GM19043 (cell line): ENCODE data around the gene TRPM1.
"Not testable (repeated sequence)": the region's sequence is repeated elsewhere in the genome, so short reads cannot be mapped to it uniquely, and the experiment has no call there.

Experiments
- ATAC-seq: cut with Tn5 transposase; IDR thresholded peaks from one replicate; pipeline ENCODE4 v1.9.1; 2021; ENCODE audit warnings: low read depth; ENCODE audit not compliant: unreplicated experiment

The TRPM1 gene

DNA sequence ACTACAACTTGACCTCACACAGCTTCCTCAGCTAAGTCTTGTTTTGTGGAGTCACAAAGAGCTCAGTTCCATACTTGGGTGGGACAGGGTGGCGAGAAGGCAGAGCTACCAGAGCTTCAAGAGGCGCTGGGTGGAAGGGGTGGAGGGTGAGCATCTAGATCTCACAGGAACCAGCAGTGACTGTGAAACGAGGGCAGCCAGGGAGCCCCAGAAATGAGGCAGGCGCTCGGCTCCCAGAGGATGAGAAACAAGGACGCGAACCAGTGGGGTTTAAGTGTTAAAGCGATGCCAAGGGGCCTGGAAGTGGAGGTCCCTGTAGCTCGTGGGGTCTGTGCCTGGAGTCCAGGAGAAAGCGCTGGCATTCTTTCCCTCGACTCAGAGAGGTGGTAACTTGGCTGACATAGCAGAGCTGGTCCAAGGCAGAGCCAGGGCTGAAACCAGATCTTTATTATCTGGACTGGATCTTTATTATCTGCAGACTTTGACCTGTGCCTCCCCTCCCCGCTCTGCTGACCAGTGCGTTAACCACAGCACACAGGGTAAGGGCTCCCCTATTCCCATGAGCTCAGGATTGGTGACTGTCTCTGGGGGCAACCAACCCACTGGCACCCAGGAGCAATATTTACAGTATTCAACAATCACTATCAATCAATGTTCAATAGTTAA lies 26.2 kb upstream of the TRPM1 start:
- ATAC-seq: no peak

- ATAC-seq: no peak
Observed at GRCh38 chr15:31125061-31125460, 23.5 kb upstream of the TRPM1 start.

GRCh38 chr15:31116423-31117030 lies 15.0 kb upstream of the TRPM1 start:
- no peak for ATAC-seq

GRCh38 chr15:31111091-31111647 lies 9.6 kb upstream of the TRPM1 start:
- no peak for ATAC-seq

GRCh38 chr15:31108836-31109235 lies 7.3 kb upstream of the TRPM1 start:
- ATAC-seq: no peak

- ATAC-seq: no peak
Observed at GRCh38 chr15:31106495-31107300, 5.2 kb upstream of the TRPM1 start.

- no peak for ATAC-seq
Observed at GRCh38 chr15:31104003-31104402, 2.5 kb upstream of the TRPM1 start.

DNA sequence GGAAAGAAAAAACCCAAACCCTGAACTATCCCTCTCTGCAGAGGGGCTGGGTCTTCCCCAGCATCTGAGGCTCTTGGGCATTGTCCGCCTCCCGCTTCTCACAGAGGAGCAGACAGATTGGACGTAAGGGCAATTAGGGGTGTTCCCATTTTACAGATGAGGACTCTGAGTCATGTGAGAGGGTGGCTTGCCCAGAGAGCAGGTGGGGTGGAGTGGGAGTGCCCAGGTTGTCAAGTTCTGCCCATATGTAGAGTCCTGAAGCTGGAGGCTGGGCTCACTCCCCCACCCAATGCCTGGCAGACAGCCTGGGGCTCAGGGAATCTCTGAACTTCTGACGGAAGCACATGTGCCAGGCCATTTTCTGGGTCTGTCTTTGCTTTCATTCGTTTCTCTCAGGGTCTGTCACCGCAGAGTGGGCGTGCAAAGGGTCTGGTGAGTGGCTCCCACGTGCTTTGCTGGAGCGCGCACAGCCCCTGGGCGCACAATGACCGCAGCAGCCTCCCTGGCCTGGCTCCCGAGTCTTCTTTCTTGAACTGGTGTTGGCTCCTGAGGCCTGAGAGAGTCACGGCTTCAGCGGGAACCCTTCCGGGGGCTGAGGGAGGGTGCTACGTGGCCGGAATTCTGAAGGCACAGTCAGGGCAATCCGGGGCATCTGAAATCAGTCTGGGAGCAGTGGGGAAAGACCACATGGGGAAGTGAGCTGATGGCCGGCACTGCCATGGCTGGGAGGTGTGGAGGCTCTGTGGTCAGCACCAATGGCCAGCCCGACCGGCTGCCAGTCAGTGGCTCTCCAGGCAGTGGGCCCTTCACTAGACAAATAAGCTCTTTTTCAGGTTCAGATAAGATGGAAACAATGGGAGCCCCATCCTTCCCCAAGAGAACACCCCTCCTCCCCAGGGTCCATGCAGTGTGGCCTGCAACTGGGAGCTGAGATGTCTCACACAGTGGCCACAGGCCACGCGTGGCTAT lies 1.1 kb upstream of the TRPM1 start:
- no peak for ATAC-seq

- no peak for ATAC-seq
Observed at GRCh38 chr15:31102039-31102321, 455 bp upstream of the TRPM1 start.

GRCh38 chr15:31100738-31101137 lies 787 bp downstream of the TRPM1 start:
- ATAC-seq: no peak

DNA sequence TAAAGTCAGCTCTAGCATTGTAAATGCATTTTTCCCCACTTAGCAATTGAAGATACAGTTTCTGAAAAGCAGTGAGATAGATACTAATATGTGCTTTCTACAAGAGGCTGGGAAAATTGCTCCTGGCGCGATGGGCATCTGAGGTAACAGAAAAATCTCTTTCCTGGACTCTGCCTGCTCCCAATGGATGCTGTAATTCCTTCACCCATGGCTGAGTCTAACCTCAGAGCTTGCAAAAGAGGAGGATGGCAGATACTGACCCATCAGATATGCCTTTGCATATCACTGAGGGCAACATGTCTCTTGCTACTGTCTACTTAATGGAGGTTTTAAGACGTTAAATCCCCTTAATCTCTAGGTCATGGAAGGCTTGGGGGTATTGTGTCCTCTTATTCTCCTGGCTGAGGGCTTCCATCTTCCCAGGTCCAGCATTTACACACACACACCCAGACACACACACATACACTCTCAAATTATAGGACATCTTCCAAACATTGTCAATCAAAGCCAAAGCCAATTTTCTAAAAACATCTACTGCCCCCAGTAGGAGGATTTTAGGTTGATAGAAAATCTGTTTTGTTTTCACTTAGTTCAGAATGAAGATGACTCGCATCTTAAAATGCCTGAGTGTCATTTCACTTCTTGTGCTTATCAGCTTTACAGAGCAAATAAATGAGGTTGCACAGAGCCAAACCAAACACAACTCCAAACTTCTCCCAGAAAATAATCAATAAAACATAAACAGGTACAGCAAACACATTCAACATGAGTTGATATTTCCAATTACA lies 2.4 kb downstream of the TRPM1 start:
- ATAC-seq: no peak

- no peak for ATAC-seq
Observed at GRCh38 chr15:31098491-31098917, 3.0 kb downstream of the TRPM1 start.

- no peak for ATAC-seq
Observed at GRCh38 chr15:31096563-31096962, 5.0 kb downstream of the TRPM1 start.

- no peak for ATAC-seq
Observed at GRCh38 chr15:31091481-31091880, 10.0 kb downstream of the TRPM1 start.

- no peak for ATAC-seq
Observed at GRCh38 chr15:31090766-31091165, 10.8 kb downstream of the TRPM1 start.

DNA sequence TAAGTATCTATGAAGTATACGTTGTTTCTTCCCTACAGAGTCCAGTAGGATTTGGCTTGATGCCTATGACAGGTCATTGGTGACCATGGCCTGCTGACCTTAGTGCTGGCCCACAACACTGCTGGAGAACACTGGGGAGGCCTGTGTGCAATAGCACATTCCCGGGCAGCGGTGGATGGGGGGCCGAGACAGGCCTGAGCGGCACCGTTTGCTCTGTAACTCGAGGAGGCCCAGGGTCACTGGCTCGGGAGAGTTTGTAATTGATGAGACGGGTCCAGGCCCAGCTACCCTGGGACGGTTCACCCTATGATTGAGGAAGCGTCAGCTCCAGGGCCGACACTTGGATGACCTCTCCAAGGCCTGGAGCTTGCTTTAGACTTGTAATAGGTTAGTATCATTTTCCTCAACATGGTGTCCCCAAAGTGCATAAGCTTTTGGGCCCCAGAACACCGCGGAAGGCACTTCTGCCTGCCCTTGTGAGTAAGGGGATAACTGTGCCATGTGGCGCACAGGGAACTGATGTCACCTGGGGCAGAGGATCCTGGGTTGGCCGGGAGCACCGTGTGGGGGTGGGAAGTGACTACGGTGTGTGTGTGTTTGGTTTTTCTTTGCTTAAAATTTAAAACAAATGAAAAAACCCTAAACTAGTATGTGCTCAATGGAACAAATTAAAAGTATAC lies 12.0 kb downstream of the TRPM1 start:
- no peak for ATAC-seq

DNA sequence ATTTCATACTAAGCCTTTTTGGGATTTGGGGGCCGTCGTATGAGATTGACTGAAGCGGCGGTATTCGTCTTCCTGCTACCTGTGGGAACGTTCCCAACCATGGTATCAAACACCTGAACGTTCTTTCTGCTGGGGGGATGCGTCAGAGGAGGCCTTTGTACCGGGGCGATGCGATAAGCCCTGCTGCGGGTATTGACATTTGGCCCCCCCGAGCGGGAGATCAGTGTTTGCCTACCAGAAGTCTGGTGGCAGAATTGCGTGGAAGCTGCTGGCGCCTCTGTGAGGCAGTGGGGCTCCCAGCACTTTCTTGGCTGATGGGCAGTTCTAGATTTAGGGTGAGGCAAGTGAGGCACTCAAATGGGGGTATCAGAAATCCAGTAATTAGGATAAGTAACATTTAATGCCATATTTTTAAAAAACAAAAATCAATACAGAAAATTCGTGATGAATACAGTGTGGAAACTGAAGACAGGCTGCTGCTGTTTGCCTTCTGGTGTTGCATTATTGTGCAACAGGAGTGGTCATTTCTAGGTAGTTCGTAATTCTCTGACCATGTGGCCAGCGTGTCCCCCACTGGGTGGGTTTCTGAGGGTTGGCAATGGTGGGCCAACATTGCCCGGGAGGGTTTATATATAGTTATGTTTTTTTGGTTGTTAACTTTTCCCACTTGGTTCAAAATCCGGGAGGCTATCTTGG lies 12.7 kb downstream of the TRPM1 start:
- no peak for ATAC-seq

- not testable (repeated sequence) for ATAC-seq
Observed at GRCh38 chr15:31088041-31088440, 13.5 kb downstream of the TRPM1 start.

DNA sequence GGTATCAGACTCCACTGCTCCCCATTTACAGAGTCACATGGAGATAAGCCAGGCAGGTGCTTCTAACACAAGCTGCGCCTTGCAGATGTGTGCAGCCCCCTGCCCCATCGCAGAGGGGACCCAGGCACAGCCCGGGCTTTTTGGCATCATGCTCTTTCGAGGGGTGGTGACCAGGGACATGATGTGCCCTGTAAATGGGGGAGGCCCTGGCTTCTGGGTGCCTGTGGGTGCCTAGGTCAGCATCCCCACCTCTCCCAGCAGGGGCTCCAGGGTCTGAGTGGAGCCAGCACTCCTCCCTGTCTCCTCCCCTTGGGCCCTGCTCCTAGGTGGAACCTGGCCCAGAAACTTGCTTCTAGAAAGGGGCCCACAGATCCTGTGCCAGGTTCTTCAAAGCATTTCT lies 15.2 kb downstream of the TRPM1 start:
- no peak for ATAC-seq
